ENCODE data around the gene BANP.
"Not testable (repeated sequence)": the region's sequence is repeated elsewhere in the genome, so short reads cannot be mapped to it uniquely, and the experiment has no call there.

DNA sequence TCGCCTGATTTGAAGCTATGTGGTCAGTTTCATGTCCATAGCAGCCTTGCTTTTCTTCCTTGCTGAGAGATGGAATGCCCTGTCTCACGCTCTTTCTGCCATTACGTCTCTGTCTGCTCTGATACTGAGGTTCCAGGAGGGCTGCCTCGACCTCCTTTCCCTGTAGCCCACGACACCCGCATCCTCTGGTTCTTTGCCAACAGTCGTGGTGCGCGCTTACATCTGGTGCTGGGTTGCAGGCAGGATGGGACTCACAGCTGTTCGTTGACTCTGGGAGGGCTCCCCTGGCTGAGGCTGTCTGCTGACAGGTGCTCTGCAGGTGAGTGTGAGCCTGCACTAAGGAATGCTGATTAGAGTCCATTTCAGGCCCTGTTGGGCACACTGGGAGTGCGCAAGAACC is 90.3 kb downstream of the BANP start:
- not testable (repeated sequence) for TF ChIP-seq SUZ12 (IDR thresholded peaks at IDR 0.05); LEF1 (IDR thresholded peaks at IDR 0.05; ENCODE audit: borderline replicate concordance); SP1 (IDR thresholded peaks at IDR 0.05); TARDBP (IDR thresholded peaks at IDR 0.05); BHLHE40 (IDR thresholded peaks at IDR 0.05; ENCODE audit: borderline replicate concordance); ARNT (IDR thresholded peaks at IDR 0.05); L3MBTL2 (conservative IDR thresholded peaks at IDR 0.05); ELF4 (IDR thresholded peaks at IDR 0.05); FOXM1 (IDR thresholded peaks at IDR 0.05; ENCODE audit: borderline replicate concordance)

Measured in HEK293T (cell line).